Neuron (in vitro differentiated cells): ENCODE results near the gene MED15.
"Not testable (repeated sequence)": the region's sequence is repeated elsewhere in the genome, so short reads cannot be mapped to it uniquely, and the experiment has no call there.

Experiments used
- H2AFZ ChIP-seq: one replicate; pipeline ENCODE4 v1.6.1; 2013; ENCODE audit warnings: low read depth, mild to moderate bottlenecking, inconsistent platforms, low read length, moderate library complexity
- H3K27me3 ChIP-seq: one replicate; pipeline ENCODE4 v1.6.1; 2013; ENCODE audit warnings: low read length; ENCODE audit not compliant: insufficient read depth
- H3K36me3 ChIP-seq: one replicate; pipeline ENCODE4 v1.6.1; 2013; ENCODE audit warnings: low read length; ENCODE audit not compliant: insufficient read depth
- H3K4me1 ChIP-seq: one replicate; pipeline ENCODE4 v1.6.1; 2013; ENCODE audit warnings: low read length; ENCODE audit not compliant: insufficient read depth
- H3K4me3 ChIP-seq: 2 replicates; pipeline ENCODE4 v1.5.1; 2013; ENCODE audit warnings: mild to moderate bottlenecking, low read length, moderate library complexity
- H3K9me3 ChIP-seq: one replicate; pipeline ENCODE4 v1.6.1; 2013; ENCODE audit warnings: low read length

MED15 gene

GRCh38 chr22:20615533-20616450 lies 108.4 kb downstream of the MED15 start:
- peaks cover 7% of the 10 kb centered on the region for H3K27me3 ChIP-seq
- H2AFZ ChIP-seq: no peak overlapping the region
- no peak overlapping the region for H3K4me3 ChIP-seq
- H3K4me1 ChIP-seq: peaks cover 11% of the 10 kb centered on the region
- H3K36me3 ChIP-seq: no peaks in the 10 kb centered on the region
- no peaks in the 10 kb centered on the region for H3K9me3 ChIP-seq

GRCh38 chr22:20616451-20617043 lies 109.1 kb downstream of the MED15 start:
- no peak overlapping the region for H2AFZ ChIP-seq
- no peak overlapping the region for H3K4me3 ChIP-seq
- H3K36me3 ChIP-seq: no peaks in the 10 kb centered on the region
- no peaks in the 10 kb centered on the region for H3K9me3 ChIP-seq
- peaks cover 11% of the 10 kb centered on the region for H3K4me1 ChIP-seq
- peaks cover 5% of the 10 kb centered on the region for H3K27me3 ChIP-seq

DNA sequence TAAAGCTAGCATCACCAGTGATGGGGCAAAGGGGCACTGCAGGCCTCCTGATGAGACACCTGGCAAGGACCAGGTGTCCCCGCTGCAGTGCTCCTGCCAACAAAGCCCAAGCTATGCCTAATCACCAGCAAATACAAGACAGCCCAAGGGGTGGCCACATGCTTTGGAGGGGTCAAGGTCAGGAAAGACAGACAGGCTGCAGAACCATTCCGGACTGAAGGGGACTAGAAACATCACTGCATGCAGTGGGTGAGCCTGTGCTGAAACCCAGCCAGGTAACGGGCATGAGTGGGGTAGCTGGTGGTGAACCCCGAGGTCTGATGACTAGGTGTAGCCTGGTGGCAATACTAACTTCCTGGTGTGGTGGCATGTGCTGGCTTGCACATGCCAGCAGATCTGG lies 111.1 kb downstream of the MED15 start:
- H3K4me1 ChIP-seq: peaks cover 11% of the 10 kb centered on the region
- no peak overlapping the region for H2AFZ ChIP-seq
- H3K9me3 ChIP-seq: no peaks in the 10 kb centered on the region
- H3K4me3 ChIP-seq: no peak overlapping the region
- no peaks in the 10 kb centered on the region for H3K36me3 ChIP-seq
- H3K27me3 ChIP-seq: no peaks in the 10 kb centered on the region

GRCh38 chr22:20619045-20619892 lies 111.9 kb downstream of the MED15 start:
- Histone ChIP-seq H3K9me3 (no peaks in the 10 kb centered on the region), H2AFZ (no peak overlapping the region), H3K27me3 (no peaks in the 10 kb centered on the region), H3K4me3 (no peak overlapping the region), H3K36me3 (no peaks in the 10 kb centered on the region), H3K4me1 (peaks cover 11% of the 10 kb centered on the region)

- peaks cover 11% of the 10 kb centered on the region for H3K4me1 ChIP-seq
- not testable (repeated sequence) for H2AFZ ChIP-seq, H3K36me3 ChIP-seq, H3K27me3 ChIP-seq, H3K9me3 ChIP-seq, H3K4me3 ChIP-seq
Observed at GRCh38 chr22:20619893-20620194, 112.4 kb downstream of the MED15 start.

DNA sequence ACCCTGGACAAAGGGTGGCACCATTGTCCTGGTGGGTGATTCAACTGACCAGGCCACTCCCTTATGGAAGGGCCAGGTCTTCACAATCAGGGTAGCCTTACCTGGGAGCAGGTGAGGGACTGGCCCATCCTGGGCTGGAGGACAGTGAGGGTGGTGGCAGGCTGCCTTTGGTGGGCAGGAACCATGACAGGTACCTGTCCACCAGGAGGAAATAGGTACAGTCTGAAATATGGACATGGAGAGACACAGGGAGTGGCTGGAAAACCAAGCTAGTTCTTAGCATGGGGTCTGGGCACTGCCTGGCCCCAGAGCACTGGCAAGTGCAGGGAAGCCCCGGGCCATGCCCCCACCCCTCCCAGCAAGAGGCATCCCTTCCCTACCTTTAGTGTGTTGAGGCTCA lies 113.8 kb downstream of the MED15 start:
- peaks cover 4% of the 10 kb centered on the region for H3K4me1 ChIP-seq

DNA sequence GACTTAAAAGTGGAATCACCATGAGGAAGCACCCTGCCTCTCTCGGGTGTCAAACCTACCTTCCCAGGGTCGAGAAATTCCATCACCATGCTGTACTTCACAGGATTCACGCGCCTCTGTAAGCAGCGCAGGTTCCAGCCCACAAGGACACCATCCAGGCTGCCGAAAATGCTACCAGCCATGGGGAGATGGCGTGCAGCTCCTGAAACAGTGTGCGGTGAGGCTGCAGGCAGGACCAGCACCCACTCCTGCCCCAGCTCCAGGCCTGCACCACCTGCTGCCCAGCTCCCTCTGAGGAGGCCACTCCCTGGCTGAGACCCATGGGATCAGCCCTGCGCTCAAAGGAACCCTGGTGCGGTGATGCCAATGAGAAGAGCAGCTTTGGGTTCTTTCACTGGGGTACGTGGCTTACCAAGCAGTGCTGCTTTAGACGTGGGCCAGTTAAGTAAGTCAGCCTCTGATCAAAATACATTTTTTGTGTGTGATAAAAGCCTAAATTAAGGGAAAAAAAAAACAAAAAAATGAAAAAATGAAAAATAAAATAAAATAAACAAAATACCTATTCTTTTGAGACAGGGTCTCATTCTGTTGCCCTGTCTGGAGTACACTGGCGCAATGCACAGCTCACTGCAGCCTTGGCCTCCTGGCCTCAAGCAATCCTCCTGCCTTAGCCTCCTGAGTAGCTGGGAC lies 115.4 kb downstream of the MED15 start:
- H3K4me1 ChIP-seq: no peaks in the 10 kb centered on the region
- H3K9me3 ChIP-seq: no peaks in the 10 kb centered on the region
- no peaks in the 10 kb centered on the region for H3K36me3 ChIP-seq
- no peak overlapping the region for H3K4me3 ChIP-seq
- no peak overlapping the region for H2AFZ ChIP-seq
- no peaks in the 10 kb centered on the region for H3K27me3 ChIP-seq

More for the DNA sequence above, 113.8 kb downstream of the MED15 start:
- no peak overlapping the region for H3K4me3 ChIP-seq
- no peaks in the 10 kb centered on the region for H3K27me3 ChIP-seq
- no peaks in the 10 kb centered on the region for H3K36me3 ChIP-seq
- no peaks in the 10 kb centered on the region for H3K9me3 ChIP-seq
- H2AFZ ChIP-seq: no peak overlapping the region

GRCh38 chr22:20624161-20624616 lies 116.8 kb downstream of the MED15 start:
- Histone ChIP-seq H3K4me1 (no peaks in the 10 kb centered on the region), H2AFZ (no peak overlapping the region), H3K4me3 (no peak overlapping the region), H3K9me3 (no peaks in the 10 kb centered on the region), H3K36me3 (no peaks in the 10 kb centered on the region), H3K27me3 (no peaks in the 10 kb centered on the region)

DNA sequence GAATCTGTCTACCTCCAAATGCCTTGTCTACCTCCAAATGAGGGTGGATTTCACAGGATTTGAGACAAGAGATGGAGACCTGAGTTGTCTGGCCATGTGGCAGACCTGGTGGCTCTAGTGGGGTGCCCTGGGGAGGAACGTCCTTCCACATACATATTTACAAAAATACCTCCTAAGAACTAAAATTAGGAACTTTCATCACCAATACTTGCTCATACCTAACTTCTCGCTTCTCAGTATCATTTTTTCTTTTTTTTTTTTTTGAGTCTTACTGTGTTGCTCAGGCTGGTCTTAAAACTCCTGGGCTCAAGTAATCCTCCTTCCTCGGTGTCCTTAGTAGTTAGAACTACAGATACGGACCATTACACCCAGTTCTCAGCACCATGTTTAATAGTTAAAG lies 117.9 kb downstream of the MED15 start:
- Histone ChIP-seq H2AFZ (no peak overlapping the region), H3K27me3 (no peaks in the 10 kb centered on the region), H3K4me3 (no peak overlapping the region), H3K36me3 (no peaks in the 10 kb centered on the region), H3K9me3 (no peaks in the 10 kb centered on the region), H3K4me1 (no peaks in the 10 kb centered on the region)

DNA sequence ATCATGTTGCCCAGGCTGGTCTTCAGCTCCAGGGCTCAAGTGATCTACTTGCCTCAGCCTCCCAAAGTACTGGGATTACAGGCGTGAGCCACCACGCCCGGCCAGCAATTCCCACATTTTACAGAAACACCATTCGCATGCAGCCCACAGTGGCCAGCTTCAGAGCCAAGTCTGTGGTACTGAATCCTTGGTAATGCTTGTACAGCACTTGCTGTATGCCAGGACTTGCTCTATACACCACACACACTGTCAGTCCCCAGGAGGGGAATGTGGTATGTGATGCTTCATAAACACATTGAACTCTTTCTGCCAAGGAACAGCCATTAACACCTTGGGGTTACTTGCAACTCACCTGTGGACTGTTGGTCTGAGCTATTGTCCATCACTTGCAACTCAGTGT lies 119.4 kb downstream of the MED15 start:
- no peak overlapping the region for H2AFZ ChIP-seq
- H3K4me1 ChIP-seq: no peaks in the 10 kb centered on the region
- H3K27me3 ChIP-seq: no peaks in the 10 kb centered on the region
- H3K36me3 ChIP-seq: no peaks in the 10 kb centered on the region
- H3K4me3 ChIP-seq: no peak overlapping the region
- no peaks in the 10 kb centered on the region for H3K9me3 ChIP-seq

GRCh38 chr22:20627432-20627831 lies 120.0 kb downstream of the MED15 start:
- no peak overlapping the region for H2AFZ ChIP-seq
- no peaks in the 10 kb centered on the region for H3K27me3 ChIP-seq
- H3K36me3 ChIP-seq: no peaks in the 10 kb centered on the region
- H3K4me1 ChIP-seq: no peaks in the 10 kb centered on the region
- H3K9me3 ChIP-seq: no peaks in the 10 kb centered on the region
- no peak overlapping the region for H3K4me3 ChIP-seq

DNA sequence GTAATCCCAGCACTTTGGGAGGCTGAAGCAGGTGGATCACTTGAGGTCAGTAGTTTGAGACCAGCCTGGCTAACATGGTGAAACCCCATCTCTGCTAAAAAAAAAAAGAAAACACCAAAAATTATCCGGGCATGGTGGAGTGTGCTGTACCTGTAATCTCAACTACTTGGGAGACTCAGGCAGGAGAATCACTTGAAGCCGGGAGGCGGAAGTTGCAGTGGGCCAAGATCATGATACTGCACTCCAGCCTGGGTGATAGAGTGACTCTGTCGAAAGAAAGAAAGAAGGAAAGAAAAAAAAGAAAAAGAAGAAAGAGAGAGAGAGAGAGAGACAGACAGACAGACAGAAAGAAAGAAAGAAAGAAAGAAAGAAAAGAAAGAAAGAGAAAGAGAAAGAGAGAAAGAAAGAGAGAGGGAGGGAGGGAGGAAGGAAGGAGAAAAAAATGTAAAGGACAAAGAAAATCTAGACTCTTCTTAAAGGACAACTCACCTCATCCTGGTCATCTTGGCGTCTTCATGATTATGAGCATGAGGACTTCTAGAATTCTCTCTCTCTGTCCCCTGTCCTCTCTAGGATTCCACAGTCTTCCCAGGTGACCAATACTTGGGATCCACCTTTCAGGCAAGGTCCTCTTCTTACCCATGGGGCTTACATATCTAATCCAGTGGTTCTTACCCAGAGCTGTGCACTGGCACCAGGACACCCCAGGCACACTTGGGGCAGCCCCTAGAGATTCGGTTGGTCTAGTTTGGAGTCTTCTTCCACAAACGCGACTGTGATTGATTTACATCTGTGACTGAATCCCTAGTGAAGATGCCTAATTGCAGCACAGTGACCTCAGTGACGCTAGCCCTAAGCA lies 120.9 kb downstream of the MED15 start:
- Histone ChIP-seq H3K4me3 (no peak overlapping the region), H3K27me3 (no peaks in the 10 kb centered on the region), H3K36me3 (no peaks in the 10 kb centered on the region), H3K9me3 (no peaks in the 10 kb centered on the region), H2AFZ (no peak overlapping the region), H3K4me1 (no peaks in the 10 kb centered on the region)
